Astrocyte (in vitro differentiated cells and primary cell): ENCODE data around the gene PARP14.

ENCODE experiments used
- EZH2 ChIP-seq: IDR thresholded peaks from 2 replicates; pipeline ENCODE4 v1.6.1; 2012; ENCODE audit warnings: mild to moderate bottlenecking, low read length, inconsistent platforms; ENCODE audit not compliant: insufficient read depth
- TF ChIP-seq, protein P1 (sequence below): IDR thresholded peaks from 2 replicates; pipeline ENCODE4 v1.5.1; 2011; ENCODE audit warnings: low read depth, mild to moderate bottlenecking, inconsistent platforms, low read length, moderate library complexity; ENCODE audit not compliant: insufficient read depth

DNA sequence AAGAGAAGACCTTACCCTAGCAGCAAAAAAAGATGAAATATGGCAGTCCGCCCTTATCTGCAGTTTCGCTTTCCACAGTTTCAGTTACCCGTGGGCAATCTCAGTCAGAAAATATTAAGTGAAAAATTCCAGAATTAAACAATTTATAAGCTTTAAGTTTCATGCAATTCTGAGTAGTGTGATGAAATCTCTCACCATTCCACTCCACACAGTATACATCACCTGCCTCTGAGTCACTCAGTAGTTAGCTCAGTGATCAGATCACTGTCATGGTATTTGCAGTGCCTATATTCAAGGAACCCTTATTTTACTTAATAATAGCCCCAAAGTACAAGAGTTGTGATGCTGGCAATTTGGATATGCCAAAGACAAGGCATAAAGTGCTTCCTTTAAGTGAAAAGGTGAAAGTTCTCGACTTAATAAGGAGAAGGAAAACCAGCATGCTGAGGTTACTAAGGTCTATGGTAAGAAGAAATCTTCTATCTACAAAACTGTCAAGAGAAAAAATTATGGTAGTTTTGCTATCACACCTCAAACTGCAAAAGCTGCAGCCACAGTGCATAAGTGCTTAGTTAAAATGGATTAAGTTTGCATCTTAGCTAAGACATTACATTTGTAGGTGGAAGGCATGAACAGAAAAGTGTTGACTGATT is 64.9 kb downstream of the PARP14 start:
- TF ChIP-seq, protein P1, sequence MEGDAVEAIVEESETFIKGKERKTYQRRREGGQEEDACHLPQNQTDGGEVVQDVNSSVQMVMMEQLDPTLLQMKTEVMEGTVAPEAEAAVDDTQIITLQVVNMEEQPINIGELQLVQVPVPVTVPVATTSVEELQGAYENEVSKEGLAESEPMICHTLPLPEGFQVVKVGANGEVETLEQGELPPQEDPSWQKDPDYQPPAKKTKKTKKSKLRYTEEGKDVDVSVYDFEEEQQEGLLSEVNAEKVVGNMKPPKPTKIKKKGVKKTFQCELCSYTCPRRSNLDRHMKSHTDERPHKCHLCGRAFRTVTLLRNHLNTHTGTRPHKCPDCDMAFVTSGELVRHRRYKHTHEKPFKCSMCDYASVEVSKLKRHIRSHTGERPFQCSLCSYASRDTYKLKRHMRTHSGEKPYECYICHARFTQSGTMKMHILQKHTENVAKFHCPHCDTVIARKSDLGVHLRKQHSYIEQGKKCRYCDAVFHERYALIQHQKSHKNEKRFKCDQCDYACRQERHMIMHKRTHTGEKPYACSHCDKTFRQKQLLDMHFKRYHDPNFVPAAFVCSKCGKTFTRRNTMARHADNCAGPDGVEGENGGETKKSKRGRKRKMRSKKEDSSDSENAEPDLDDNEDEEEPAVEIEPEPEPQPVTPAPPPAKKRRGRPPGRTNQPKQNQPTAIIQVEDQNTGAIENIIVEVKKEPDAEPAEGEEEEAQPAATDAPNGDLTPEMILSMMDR = no peak
- no peak for TF ChIP-seq EZH2
